ENCODE results near the gene TCAP.

GRCh38 chr17:39634384-39634871 lies 30.7 kb upstream of the TCAP start:
- TF ChIP-seq CTCF (IDR thresholded peaks at IDR 0.05; ENCODE audit: poor library complexity, severe bottlenecking) = peak; percentile 79
- TF ChIP-seq EZH2 (IDR thresholded peaks at IDR 0.05; ENCODE audit: borderline replicate concordance, insufficient read depth, low read length, poor library complexity, severe bottlenecking) = no peak
- TF ChIP-seq POLR2AphosphoS5 (IDR thresholded peaks at IDR 0.05) = no peak
- no peak for TF ChIP-seq MXI1 (conservative IDR thresholded peaks at IDR 0.05; ENCODE audit: poor library complexity, severe bottlenecking)
- no peak for TF ChIP-seq EP300 (conservative IDR thresholded peaks at IDR 0.05; ENCODE audit: poor library complexity, severe bottlenecking)
- TF ChIP-seq RAD21 (conservative IDR thresholded peaks at IDR 0.05) = no peak
- no peak for TF ChIP-seq TAF1 (IDR thresholded peaks at IDR 0.05; ENCODE audit: low read depth)

Measured in neural cell (in vitro differentiated cells).